HuH-7.5 (cell line): Measurements from ENCODE around the gene RASAL1.

ENCODE experiments used
- DNase-seq: peaks from one replicate; pipeline ENCODE4 v3.0.0; 2011; ENCODE audit warnings: low spot score

RASAL1 gene

GRCh38 chr12:113071135-113072112, 64.1 kb downstream of the RASAL1 start:
- DNase-seq, result peak; percentile 85

DNA sequence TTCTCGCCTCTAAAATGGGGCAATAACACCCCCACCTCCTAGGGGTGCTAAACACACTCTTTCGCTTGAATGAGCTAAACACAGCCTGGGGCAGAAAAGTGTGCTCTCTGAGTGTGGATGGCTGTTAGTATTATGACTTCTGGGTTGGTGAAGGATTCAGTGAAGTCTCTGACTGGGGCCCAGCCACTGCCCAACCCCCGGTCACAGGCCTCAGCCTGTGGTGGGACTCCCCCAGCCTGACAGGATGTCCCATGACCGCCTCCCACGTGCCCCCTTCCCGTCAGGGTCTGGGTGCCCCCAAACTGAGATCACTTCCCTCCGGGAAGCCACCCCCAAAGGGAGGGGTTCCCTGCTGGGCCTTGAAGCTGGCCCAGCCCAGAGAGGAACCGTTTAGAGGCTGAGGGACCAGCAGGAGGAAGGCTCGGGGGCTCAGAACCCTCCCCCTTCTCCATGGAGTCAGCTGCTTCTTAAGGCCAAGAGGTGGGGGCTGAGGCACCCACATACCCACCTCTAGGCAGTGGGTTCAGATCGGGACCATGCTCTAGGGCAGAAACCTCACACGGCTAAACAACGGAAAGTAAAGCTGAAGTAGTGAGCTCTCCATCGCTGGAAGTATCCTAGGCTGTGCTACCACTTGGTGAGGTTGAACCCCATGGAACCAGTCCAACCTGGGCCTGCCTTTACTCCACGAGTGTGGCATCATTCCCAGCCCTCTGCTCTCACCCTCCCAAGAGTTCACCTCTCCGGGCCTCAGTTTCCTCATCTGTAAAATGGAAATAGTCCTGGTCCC, 65.2 kb downstream of the RASAL1 start:
- DNase-seq, result no peak

- no peak for DNase-seq
Measured at GRCh38 chr12:113069751-113070116, 65.8 kb downstream of the RASAL1 start.

DNA sequence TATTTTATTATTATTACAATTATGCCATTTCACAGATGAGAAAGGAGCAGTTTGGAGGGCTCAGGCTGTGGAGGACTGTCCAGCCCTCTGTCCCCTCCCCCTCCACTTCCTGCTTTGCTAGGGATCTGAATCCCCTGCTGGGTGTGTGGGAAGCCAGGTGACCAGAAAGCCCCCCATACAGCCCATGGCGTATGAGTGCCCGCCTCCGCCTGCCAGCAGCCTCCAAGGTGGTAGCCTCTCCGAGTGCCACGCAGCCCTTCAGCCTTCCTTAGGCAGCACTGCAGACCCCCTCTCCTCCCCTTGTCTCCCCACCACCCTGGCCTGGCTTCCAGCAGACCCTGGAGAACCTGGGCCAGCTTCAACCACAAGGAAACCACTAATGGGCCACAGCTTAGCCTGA, 66.4 kb downstream of the RASAL1 start:
- DNase-seq, result no peak

DNA sequence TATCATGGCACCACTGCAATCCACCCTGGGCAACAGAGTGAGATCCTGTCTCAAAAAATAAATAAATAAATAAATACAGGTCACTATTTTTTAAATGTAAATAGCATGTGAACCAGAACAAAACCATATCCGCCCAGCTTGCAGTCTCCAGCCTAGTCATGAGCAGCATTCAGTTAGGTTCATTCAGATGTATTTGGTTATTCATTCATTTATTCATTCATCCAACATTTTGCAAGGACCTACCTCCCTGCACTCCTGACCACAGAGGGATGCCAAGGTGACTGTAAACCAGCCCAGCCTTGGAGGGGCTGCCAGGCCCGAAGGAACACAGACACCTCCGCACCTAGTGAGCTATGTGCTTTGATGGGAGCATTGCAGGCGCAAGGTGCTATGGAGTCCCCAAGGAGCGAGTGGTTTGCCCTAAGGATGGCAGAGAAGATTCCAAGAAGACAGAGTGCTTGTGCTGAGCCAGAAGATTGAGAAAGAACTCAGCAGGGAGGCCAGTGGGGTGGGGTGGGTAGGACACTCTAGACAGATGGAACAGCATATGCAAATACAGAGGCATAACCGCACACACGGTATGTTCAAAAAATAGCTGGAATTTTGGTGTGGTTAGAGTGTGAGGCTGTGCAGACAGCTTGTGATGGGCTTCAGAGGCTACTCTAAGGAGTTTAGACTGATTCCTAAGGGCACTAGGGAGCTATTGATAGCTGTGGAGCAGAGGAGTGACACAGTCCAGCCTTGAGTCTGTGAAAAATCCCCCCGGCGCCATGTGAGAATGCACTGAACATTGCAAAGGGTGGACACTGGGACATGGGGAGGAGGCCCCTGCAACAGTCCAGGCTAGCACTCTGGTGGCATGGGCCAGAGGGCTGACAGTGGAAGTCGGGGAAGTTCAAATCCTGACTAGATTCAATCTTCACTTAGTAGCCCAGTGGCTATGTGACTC, 67.3 kb downstream of the RASAL1 start:
- DNase-seq, result no peak

DNA sequence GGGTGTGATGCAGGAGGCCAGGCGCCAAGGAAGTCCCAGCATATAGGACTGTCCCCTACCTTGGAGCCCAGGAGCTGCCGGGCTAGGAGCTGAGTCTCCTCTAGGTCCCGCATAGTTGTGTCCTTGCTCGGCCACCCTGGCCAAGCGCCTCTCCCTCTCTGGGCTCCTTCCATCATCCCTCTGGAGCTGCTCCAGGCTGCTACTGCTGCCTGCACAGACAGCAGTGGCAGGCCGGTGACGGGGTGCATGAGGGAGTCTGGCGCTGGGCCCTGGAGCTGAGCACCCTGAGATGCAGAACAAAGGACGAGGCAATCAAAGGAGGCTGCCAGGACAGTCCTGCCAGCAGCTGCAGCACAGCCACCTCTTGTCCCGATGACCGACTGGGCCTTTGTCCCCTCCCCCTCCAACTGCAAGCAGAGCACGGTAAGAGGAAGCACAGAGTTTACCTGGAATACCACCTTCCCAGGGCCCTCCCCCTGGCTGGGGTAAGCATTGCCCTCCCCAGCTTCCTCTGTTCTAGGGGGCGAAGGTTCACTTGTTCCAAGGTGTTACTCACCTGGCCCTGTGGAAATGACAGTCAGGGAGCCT, 68.7 kb downstream of the RASAL1 start:
- no peak for DNase-seq

DNA sequence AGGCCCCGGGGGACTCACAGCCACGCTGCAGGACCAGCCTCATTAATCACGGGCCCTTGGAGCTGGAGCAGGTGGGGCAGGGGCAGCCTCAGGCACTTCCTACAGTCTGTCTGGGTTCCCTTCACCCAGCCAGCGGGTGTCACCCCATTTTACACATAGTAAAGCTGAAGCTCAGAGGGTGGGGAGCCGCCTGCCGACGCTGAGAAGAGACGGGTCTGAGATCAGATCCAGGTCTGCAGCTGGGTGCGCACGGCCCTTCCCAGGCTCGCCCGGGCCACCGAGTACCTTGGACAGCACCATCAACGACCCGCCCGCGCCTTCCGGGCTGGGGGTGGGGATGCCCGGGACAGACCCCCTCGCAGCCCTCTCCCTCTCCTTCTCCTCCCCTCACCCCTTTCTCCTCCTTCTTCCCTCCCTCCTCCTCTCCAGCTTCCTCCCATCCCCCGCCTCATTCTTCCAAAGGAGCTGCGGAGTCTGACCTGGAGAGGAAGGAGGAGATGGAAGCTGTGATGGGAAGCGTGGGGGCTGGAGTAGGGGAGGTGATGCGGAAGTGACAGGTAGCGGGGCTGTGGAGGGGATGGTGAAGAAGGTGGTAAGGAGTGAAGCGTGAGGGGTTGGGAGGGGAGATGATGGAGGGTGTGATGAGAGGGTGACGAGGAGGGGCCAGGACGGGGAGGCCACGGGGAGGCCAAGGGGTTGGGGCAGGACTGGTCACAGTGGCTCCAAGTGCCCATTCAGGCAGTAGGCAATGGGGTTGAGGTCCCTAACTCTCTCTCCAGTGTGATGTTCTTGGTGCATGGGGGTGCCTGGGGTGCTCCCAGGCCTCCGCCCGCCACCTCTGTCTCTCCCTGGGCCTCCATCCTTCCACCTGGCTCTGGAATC, 70.2 kb downstream of the RASAL1 start:
- DNase-seq, result no peak

DNA sequence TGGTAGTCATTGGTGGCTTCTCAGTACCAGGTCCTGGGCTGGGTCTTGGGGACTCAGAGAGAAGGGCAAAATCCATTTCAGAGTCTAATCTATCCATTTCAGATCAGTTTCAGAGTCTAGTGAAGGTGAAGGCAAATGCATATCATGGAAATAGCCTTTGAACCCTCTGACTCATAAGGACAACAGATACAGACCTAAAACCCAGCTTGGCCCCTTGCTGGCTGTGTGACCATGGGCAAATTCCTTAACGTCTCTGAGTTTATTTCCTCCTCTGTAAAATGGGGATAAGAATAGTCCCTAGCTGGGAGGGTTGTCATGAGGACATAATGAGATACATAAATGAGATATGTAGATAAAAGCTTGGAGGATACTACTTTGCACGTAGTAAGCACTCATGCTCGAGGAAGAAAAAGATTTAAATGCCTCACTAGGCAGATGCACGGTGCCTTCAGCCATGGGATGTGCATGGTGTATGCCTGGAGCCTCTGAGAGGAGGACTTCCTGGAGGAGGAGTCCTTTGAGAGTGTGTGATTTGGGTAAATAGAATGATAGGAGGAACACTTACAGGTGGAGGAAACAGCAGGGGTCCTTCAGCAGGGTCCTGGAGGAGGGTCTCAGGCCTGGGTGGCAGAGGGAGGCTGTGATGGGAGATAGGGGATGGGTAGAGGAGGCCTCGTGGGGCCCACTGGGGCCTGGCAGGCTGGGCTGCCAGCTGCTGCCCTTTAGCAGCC, 71.0 kb downstream of the RASAL1 start:
- no peak for DNase-seq

GRCh38 chr12:113063396-113064350, 71.9 kb downstream of the RASAL1 start:
- DNase-seq, result no peak

- no peak for DNase-seq
Measured at GRCh38 chr12:113062502-113063395, 72.8 kb downstream of the RASAL1 start.

DNA sequence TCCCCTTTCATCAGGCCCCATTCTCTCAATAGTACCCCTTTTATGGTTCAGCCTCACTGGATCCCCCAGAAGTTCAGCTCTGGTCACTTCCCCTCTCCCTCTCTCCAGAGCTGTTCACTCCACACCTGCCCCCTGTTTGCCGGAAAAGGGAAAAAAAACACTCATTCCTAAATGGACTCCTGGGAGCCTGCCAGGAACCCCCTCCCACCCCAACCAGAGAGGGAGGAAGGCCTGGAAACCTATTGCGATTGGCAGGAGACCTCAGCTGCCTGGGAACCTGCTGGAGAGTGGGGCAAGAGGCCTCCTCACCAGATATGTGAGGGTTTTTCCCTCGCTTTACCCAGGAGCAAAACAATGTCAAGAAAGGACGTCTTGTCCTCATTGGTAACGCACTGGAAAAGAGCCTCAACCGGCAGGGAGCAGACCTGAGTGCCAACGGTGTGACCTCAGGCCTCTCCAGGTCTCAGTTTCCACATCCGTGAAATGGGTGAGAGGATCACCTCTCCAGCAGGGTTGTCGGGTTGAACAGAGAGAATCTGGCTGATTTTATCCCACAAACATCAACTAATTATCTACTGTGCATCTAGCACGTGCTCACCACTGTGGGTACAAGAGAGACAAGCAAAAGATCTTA, 74.4 kb downstream of the RASAL1 start:
- no peak for DNase-seq

DNA sequence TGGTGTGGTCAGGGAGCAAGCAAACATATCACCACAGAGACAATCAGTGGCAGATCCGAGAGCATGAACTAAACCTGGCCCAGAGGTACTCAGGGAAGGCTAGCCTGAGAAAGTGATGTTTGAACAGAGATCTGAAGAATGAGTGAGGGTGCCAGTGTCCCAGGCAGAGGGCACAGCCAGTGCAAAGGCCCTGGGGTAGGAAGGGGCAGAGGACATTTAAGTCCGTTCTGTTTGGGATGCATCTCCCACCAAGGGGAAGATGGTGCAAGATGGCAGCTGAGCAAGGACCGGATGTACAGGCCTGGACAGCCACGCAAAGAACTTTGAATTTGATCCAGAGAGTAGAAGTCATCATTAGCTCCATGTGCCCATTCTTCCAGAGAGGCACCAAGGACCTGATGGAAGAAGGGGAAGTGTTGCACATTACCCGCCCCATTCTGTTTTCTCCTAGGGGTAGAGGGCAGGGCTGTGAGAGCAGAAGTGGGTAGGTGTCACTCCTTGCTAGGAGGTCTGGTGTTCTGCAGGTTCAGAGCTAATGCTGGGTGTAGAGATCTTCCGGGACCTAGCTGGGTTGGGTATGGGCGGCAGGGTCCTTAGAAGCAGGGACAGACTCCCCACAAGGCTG, 75.1 kb downstream of the RASAL1 start:
- DNase-seq, result no peak

DNA sequence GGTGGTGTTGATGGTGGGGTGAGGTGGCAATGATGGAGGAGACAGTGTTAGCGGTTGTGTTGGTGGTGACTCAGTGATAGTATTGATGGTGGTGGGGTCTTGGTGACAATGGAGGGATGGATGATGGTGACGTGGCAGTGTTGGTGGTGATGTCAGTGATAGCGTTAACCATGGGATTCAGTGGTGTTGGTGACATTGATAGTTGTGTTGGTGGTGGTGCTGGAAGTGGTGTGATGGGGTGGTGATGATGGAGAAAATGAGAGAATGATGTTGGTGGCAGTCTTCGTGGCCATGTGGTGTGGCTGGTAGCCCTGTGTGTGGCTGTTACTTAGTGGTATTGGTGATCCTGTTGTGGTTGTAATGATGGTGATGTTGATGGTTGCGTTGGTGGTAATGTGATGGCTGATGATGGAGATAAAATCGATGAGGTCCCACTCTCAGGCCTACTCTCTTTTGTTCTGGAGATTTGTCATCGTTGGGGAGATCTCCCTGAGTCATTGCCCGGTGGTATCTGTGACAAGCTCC, 76.4 kb downstream of the RASAL1 start:
- DNase-seq, result no peak

DNA sequence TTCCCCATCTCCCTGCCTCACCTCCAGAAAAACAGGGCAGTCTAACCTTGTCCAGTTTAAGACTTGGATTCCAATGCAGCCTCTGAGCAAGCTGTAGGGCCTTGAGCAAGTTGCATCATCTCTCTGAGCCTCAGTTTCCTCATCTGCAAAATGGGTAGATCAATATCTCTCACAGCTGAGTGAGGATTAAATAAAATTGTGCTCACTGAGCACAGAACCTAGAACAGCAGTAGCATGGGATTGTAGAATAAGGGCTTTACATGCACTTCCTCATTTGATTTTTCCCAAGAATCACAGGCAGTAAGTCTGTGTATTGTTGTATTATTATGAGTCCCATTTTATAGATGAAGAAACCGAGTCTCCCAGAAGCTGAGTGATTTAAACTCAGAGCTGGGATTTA, 77.0 kb downstream of the RASAL1 start:
- DNase-seq, result no peak

GRCh38 chr12:113057565-113058485, 77.7 kb downstream of the RASAL1 start:
- DNase-seq, result no peak
